Measurements from ENCODE around the gene GPAM. TPM values are rescaled to one million over a fixed set of nuclear protein-coding genes. Genes with fewer than 3 reads are reported as not detected.

The GPAM gene
- total and polyA plus RNA-seq, 9 of the 15 experiments (the other 6 are each of a cell fraction or from before 2014, with no cell fraction given) = 3.5 to 7.5 (median 5.5) TPM

- intact Hi-C loops (cut with micrococcal nuclease) = no loop called here
- ChIA-PET CTCF (ENCODE audit: low intra/inter-chr PET ratio) (no interaction called here), POLR2A (no interaction called here)
- Histone ChIP-seq H3K79me2 (ENCODE audit: control insufficient read depth, insufficient read depth, low read length) (no peaks in the 10 kb centered on the region), H4K20me1 (replicated peaks; ENCODE audit: control insufficient read depth, insufficient read depth, low read length) (no peaks in the 10 kb centered on the region), H3K4me2 (ENCODE audit: insufficient read depth, low read length) (no peak overlapping the region), H3K27ac (ENCODE audit: extremely low read depth, low read depth, low read length) (no peak overlapping the region), H3K9me1 (ENCODE audit: control insufficient read depth, insufficient read depth, low read length) (no peaks in the 10 kb centered on the region), H3K4me3 (no peak overlapping the region), H3K36me3 (ENCODE audit: control insufficient read depth, insufficient read depth, low read length) (no peaks in the 10 kb centered on the region), H2AFZ (ENCODE audit: low read depth, low read length) (no peak overlapping the region), H3K27me3 (ENCODE audit: control insufficient read depth in 2 of 2, insufficient read depth in 2 of 2, low read length in 2 of 2) (peaks cover 0 to 12% of the 10 kb centered on the region in 2 experiments; a peak in 2 of 5 replicates), H3K9me3 (replicated peaks; ENCODE audit: control insufficient read depth, insufficient read depth, low read depth, low read length) (no peaks in the 10 kb centered on the region), H3K4me1 (replicated peaks in 1 of 2; ENCODE audit: control insufficient read depth in 2 of 2, insufficient read depth in 2 of 2, low read length in 2 of 2) (no peaks in the 10 kb centered on the region), H3K9ac (ENCODE audit: insufficient read depth in 1 of 2, low read depth in 2 of 2, low read length in 2 of 2) (no peak overlapping the region)
- BruUV-seq (replicated peaks) = no TSS peak
- in situ Hi-C loops (cut with MboI) = no loop called here
- WGBS (ENCODE audit: insufficient coverage, low coverage, missing lambda C conversion rate) = 0% methylated on average over 1 of the region's 1 CpG
- no peak for DNase-seq (ENCODE audit: extremely low read depth in 1 of 4, low spot score in 3 of 4)
- ATAC-seq = no peak
- no peak for FAIRE-seq
- TF ChIP-seq ZNF512 (tag; IDR thresholded peaks at IDR 0.05) (peak; percentile 95), CBFA2T2 (conservative IDR thresholded peaks at IDR 0.05) (no peak)
Measured at GRCh38 chr10:112230325-112230988, 46.9 kb upstream of the GPAM start.

GRCh38 chr10:112229901-112230300 is 46.3 kb upstream of the GPAM start:
- no peak overlapping the region for H3K4me2 ChIP-seq (ENCODE audit: insufficient read depth, low read length)
- no peaks in the 10 kb centered on the region for H3K9me1 ChIP-seq (ENCODE audit: control insufficient read depth, insufficient read depth, low read length)
- DNase-seq (ENCODE audit: extremely low read depth in 1 of 4, low spot score in 3 of 4) = no peak
- H2AFZ ChIP-seq (ENCODE audit: low read depth, low read length) = no peak overlapping the region
- no peaks in the 10 kb centered on the region for H3K9me3 ChIP-seq (replicated peaks; ENCODE audit: control insufficient read depth, insufficient read depth, low read depth, low read length)
- 0% methylated on average over 3 of the region's 3 CpGs for WGBS (ENCODE audit: insufficient coverage, low coverage, missing lambda C conversion rate)
- H3K27ac ChIP-seq (ENCODE audit: extremely low read depth, low read depth, low read length) = no peak overlapping the region
- ChIA-PET POLR2A (no interaction called here), CTCF (ENCODE audit: low intra/inter-chr PET ratio) (no interaction called here)
- in situ Hi-C loops (cut with MboI) (no loop called here), intact Hi-C loops (cut with micrococcal nuclease) (no loop called here)
- H3K4me1 ChIP-seq (replicated peaks in 1 of 2; ENCODE audit: control insufficient read depth in 2 of 2, insufficient read depth in 2 of 2, low read length in 2 of 2) = no peaks in the 10 kb centered on the region
- H3K9ac ChIP-seq (ENCODE audit: insufficient read depth in 1 of 2, low read depth in 2 of 2, low read length in 2 of 2) = no peak overlapping the region
- H3K79me2 ChIP-seq (ENCODE audit: control insufficient read depth, insufficient read depth, low read length) = no peaks in the 10 kb centered on the region
- H3K36me3 ChIP-seq (ENCODE audit: control insufficient read depth, insufficient read depth, low read length) = no peaks in the 10 kb centered on the region
- no peak for FAIRE-seq
- BruUV-seq (replicated peaks) = no TSS peak
- ATAC-seq = no peak
- H4K20me1 ChIP-seq (replicated peaks; ENCODE audit: control insufficient read depth, insufficient read depth, low read length) = no peaks in the 10 kb centered on the region
- H3K4me3 ChIP-seq = no peak overlapping the region
- peaks cover 0 to 12% of the 10 kb centered on the region in 2 experiments; a peak in 2 of 5 replicates for H3K27me3 ChIP-seq (ENCODE audit: control insufficient read depth in 2 of 2, insufficient read depth in 2 of 2, low read length in 2 of 2)
- TF ChIP-seq CHD4 (IDR thresholded peaks at IDR 0.05; ENCODE audit: insufficient read depth, insufficient replicate concordance, low read depth, low read length, poor library complexity, severe bottlenecking) (no peak), EWSR1 (IDR thresholded peaks at IDR 0.05; ENCODE audit: borderline replicate concordance, low read depth, partially characterized antibody) (no peak), TEAD2 (tag; IDR thresholded peaks at IDR 0.05) (no peak), FOXK2 (conservative IDR thresholded peaks at IDR 0.05 in 1 of 2, IDR thresholded peaks at IDR 0.05 in 1 of 2; ENCODE audit: low read depth in 2 of 2) (no peak), ZNF354B (CRISPR knock-in tag; IDR thresholded peaks at IDR 0.05) (no peak), UBTF (IDR thresholded peaks at IDR 0.05; ENCODE audit: borderline replicate concordance in 1 of 2, low read depth in 2 of 2, low read length in 2 of 2) (no peak), ZNF449 (CRISPR knock-in tag; IDR thresholded peaks at IDR 0.05) (no peak)

Measured in K562 (cell line).